A673 (cell line): ENCODE measurements around the gene CTNS. TPM values are rescaled to one million over a fixed set of nuclear protein-coding genes. Genes with fewer than 3 reads are reported as not detected.

ENCODE experiments used
- BruUV-seq: library from RNA; stranded (reverse); fragments of 400-500 nt; replicated peaks from 2 replicates; lab custom pipeline; 2021; lab: Mats Ljungman, UMichigan
- CTCF ChIA-PET: fragments of 300-600 bp; sonication (Branson Sonifier 250); formaldehyde crosslinking; loops from one replicate; lab custom pipeline; 2022; ENCODE audit warnings: antibody characterized with exemption; lab: Charles Lee
- POLR2A ChIA-PET: fragments of 300-600 bp; sonication (Branson Sonifier 250); formaldehyde crosslinking; loops from one replicate; lab custom pipeline; 2022; ENCODE audit warnings: antibody characterized with exemption; ENCODE audit not compliant: low non-redundant PET; lab: Charles Lee
- DNase-seq: peaks from one replicate; pipeline ENCODE4 v3.0.0-alpha.2; 2015; ENCODE audit warnings: low spot score
- H3K27ac ChIP-seq: fragments of 200-600 bp; sonication (generic); 2 replicates; pipeline ENCODE4 v1.5.1; 2016; ENCODE audit warnings: mixed run types, low read depth, mild to moderate bottlenecking, mixed read lengths, antibody characterized with exemption, low read length; ENCODE audit not compliant: poor library complexity, severe bottlenecking
- H3K27me3 ChIP-seq: fragments of 200-600 bp; sonication (generic); replicated peaks from 2 replicates; pipeline ENCODE4 v1.6.1; 2017; ENCODE audit warnings: mixed run types, low read depth, mild to moderate bottlenecking, mixed read lengths, antibody characterized with exemption, low read length; ENCODE audit not compliant: insufficient read depth, poor library complexity
- H3K36me3 ChIP-seq: fragments of 200-600 bp; sonication (generic); 2 replicates; pipeline ENCODE4 v1.6.1; 2016; ENCODE audit warnings: mixed run types, mild to moderate bottlenecking, mixed read lengths, antibody characterized with exemption, low read length; ENCODE audit not compliant: insufficient read depth, poor library complexity, severe bottlenecking
- H3K4me1 ChIP-seq: fragments of 200-600 bp; sonication (generic); 2 replicates; pipeline ENCODE4 v1.6.1; 2017; ENCODE audit warnings: mixed run types, mild to moderate bottlenecking, mixed read lengths, antibody characterized with exemption, low read length; ENCODE audit not compliant: insufficient read depth, poor library complexity, severe bottlenecking
- H3K4me3 ChIP-seq: fragments of 200-600 bp; sonication (generic); 2 replicates; pipeline ENCODE4 v1.5.1; 2016; ENCODE audit warnings: low read depth, mixed run types, mild to moderate bottlenecking, mixed read lengths, low read length; ENCODE audit not compliant: poor library complexity, severe bottlenecking
- H3K9me3 ChIP-seq: fragments of 200-600 bp; sonication (generic); 2 replicates; pipeline ENCODE4 v1.6.1; 2016; ENCODE audit warnings: mixed run types, low read depth, mild to moderate bottlenecking, mixed read lengths, antibody characterized with exemption, low read length; ENCODE audit not compliant: poor library complexity, severe bottlenecking
- CTCF ChIP-seq: fragments of 300-800, 200-600 bp; sonication (generic); conservative IDR thresholded peaks from 2 replicates; pipeline ENCODE4 v1.5.1; 2017; ENCODE audit warnings: low read depth, mild to moderate bottlenecking, antibody characterized with exemption, low read length, moderate library complexity, mixed read lengths
- EZH2 ChIP-seq: fragments of 200-600 bp; sonication (generic); IDR thresholded peaks from 2 replicates; pipeline ENCODE4 v1.6.1; 2017; ENCODE audit warnings: borderline replicate concordance, low read depth, mild to moderate bottlenecking, mixed read lengths, antibody characterized with exemption, low read length; ENCODE audit not compliant: poor library complexity, severe bottlenecking
- intact Hi-C: fragments of 100-400 bp; cut with micrococcal nuclease; formaldehyde crosslinking; loops from one replicate; pipeline ENCODE4 v1.10.0; 2022; ENCODE audit not compliant: unreplicated experiment
- total RNA-seq: library from RNA; stranded (reverse); gene quantifications from 2 replicates; pipeline ENCODE4 v1.2.3, GENCODE V29; 2021

Gene CTNS
- total RNA-seq, 1 experiment from 2014 or later, result 12.6 TPM

GRCh38 chr17:3678821-3679530 is 42.4 kb downstream of the CTNS start:
- Histone ChIP-seq H3K27me3 (peaks cover 7% of the 10 kb centered on the region), H3K4me1 (no peaks in the 10 kb centered on the region), H3K4me3 (no peak overlapping the region), H3K36me3 (no peaks in the 10 kb centered on the region), H3K27ac (no peak overlapping the region), H3K9me3 (no peaks in the 10 kb centered on the region)
- CTCF ChIA-PET, result no interaction called here
- no TSS peak for BruUV-seq
- TF ChIP-seq CTCF, result no peak
- no peak for TF ChIP-seq EZH2
- intact Hi-C loops, result no loop called here
- DNase-seq, result no peak
- POLR2A ChIA-PET, result no interaction called here

GRCh38 chr17:3679531-3680126 is 43.1 kb downstream of the CTNS start:
- intact Hi-C loops, result no loop called here
- CTCF ChIA-PET, result no interaction called here
- no TSS peak for BruUV-seq

DNA sequence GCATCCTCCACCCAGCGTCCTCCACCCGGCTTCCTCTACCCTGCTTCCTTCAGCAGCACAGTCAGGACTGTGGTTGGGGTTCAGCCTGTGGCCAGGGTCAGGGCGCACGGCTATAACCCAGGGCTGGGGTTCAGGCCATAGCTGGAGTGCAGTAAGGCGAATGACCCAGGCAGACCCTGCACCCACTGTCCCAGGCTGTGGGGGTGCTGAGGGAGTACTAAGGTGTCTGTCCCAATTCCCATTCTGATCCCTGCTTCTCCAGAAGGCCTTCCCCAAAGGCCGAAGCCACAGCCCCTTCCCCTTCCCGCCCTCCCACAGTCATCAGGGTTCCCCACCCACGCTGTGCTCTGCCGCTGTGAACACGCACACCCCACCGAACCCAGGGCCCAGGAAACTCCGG is 44.5 kb downstream of the CTNS start:
- no peak overlapping the region for H3K4me3 ChIP-seq
- intact Hi-C loops, result no loop called here
- ChIA-PET CTCF (interaction anchor here (0.7 kb wide), 1 partner anchor 339 kb away, joined by 8 read pairs; no protein-coding TSS in a partner anchor), POLR2A (no interaction called here)
- H3K27me3 ChIP-seq, result peaks cover 7% of the 10 kb centered on the region
- no peaks in the 10 kb centered on the region for H3K36me3 ChIP-seq
- no peaks in the 10 kb centered on the region for H3K4me1 ChIP-seq
- no peak overlapping the region for H3K27ac ChIP-seq
- no TSS peak for BruUV-seq
- H3K9me3 ChIP-seq, result no peaks in the 10 kb centered on the region
- TF ChIP-seq CTCF, result no peak
- no peak for TF ChIP-seq EZH2
- no peak for DNase-seq

More at GRCh38 chr17:3679531-3680126, 43.1 kb downstream of the CTNS start:
- peaks cover 7% of the 10 kb centered on the region for H3K27me3 ChIP-seq
- TF ChIP-seq EZH2, result no peak
- no peak for TF ChIP-seq CTCF
- H3K27ac ChIP-seq, result no peak overlapping the region
- POLR2A ChIA-PET, result no interaction called here
- no peaks in the 10 kb centered on the region for H3K9me3 ChIP-seq
- H3K36me3 ChIP-seq, result no peaks in the 10 kb centered on the region
- no peak for DNase-seq
- no peaks in the 10 kb centered on the region for H3K4me1 ChIP-seq
- H3K4me3 ChIP-seq, result no peak overlapping the region
